Naive thymus-derived CD4-positive, alpha-beta T cell (primary cell): Measurements from ENCODE around the gene LBHD1. TPM values are rescaled to one million over a fixed set of nuclear protein-coding genes. Genes with fewer than 3 reads are reported as not detected.

Experiments
- polyA plus RNA-seq, 2 donors: library from polyadenylated mRNA; unstranded; fragments of 300-500 nt; fragmentation: Illumina TruSeq; gene quantifications; one replicate each; pipeline ENCODE4 v1.2.3, GENCODE V29; 2021
- total RNA-seq, 6 experiments: library from RNA in 5 of 6; stranded (reverse) in 5 of 6; gene quantifications; 1 replicate in 5 of 6; 2 replicates in 1 of 6; pipeline ENCODE4 v1.2.3 and lab custom pipeline; 2021 to 2026

Gene LBHD1
- total and polyA plus RNA-seq, 7 experiments from 2014 or later: 3.5 to 26.4 (median 18.6) TPM

Other genes starting within 250 kb of the LBHD1 start
- 100 to 1,000 TPM; 174 to 622 (median 243) TPM for gene AHNAK, start 125.5 kb downstream of the LBHD1 start, total RNA-seq
- 1 to 10 TPM; 6.7 to 7.7 TPM for gene AHNAK, start 125.5 kb downstream of the LBHD1 start, polyA plus RNA-seq
- gene EEF1G, start 98.4 kb downstream of the LBHD1 start, total RNA-seq: 1,000 to 10,000 TPM; 1,186 to 2,550 (median 2,338) TPM
- 1,000 to 10,000 TPM; 2,027 to 2,354 TPM for gene EEF1G, start 98.4 kb downstream of the LBHD1 start, polyA plus RNA-seq
- 10 to 100 TPM; 34.5 to 54.6 (median 37.4) TPM for gene TUT1, start 80.7 kb downstream of the LBHD1 start, total RNA-seq
- gene TUT1, start 80.7 kb downstream of the LBHD1 start, polyA plus RNA-seq: 10 to 100 TPM; 20.2 to 25.4 TPM
- gene MTA2, start 70.4 kb downstream of the LBHD1 start, total RNA-seq: 100 to 1,000 TPM; 134 to 238 (median 199) TPM
- gene MTA2, start 70.4 kb downstream of the LBHD1 start, polyA plus RNA-seq: 10 to 100 TPM; 25.6 to 46.4 TPM
- gene EML3, start 59.5 kb downstream of the LBHD1 start, total RNA-seq: 100 to 1,000 TPM; 152 to 209 (median 188) TPM
- gene EML3, start 59.5 kb downstream of the LBHD1 start, polyA plus RNA-seq: 10 to 100 TPM; 14.6 to 23.9 TPM
- gene ROM1, start 59.0 kb downstream of the LBHD1 start, total RNA-seq: 1 to 10 TPM; 1.2 to 2.4 (median 2.0) TPM
- under 1 TPM in 1 of 2 donors, not detected in 1; 0.51 TPM for gene ROM1, start 59.0 kb downstream of the LBHD1 start, polyA plus RNA-seq
- 10 to 100 TPM; 55.8 to 78.1 (median 71.2) TPM for gene B3GAT3, start 50.3 kb downstream of the LBHD1 start, total RNA-seq
- gene B3GAT3, start 50.3 kb downstream of the LBHD1 start, polyA plus RNA-seq: 10 to 100 TPM; 35.0 to 41.9 TPM
- gene GANAB, start 25.7 kb downstream of the LBHD1 start, total RNA-seq: 100 to 1,000 TPM; 203 to 313 (median 286) TPM
- gene GANAB, start 25.7 kb downstream of the LBHD1 start, polyA plus RNA-seq: 100 to 1,000 TPM; 157 to 189 TPM
- 10 to 100 TPM; 14.0 to 33.8 (median 32.1) TPM for gene INTS5, start 19.0 kb downstream of the LBHD1 start, total RNA-seq
- gene INTS5, start 19.0 kb downstream of the LBHD1 start, polyA plus RNA-seq: 10 to 100 TPM; 39.1 to 72.2 TPM
- 100 to 1,000 TPM in 1 of 5 experiments, 10 to 100 TPM in 4; 23.2 to 103 (median 47.6) TPM for gene C11orf98, start 7.1 kb downstream of the LBHD1 start, total RNA-seq
- 10 to 100 TPM; 84.2 to 96.9 TPM for gene C11orf98, start 7.1 kb downstream of the LBHD1 start, polyA plus RNA-seq
- 10 to 100 TPM in 4 of 5 experiments, 1 to 10 TPM in 1; 8.9 to 29.3 (median 23.7) TPM for gene CSKMT, start 7.0 kb downstream of the LBHD1 start, total RNA-seq
- 1 to 10 TPM; 2.5 TPM for gene CSKMT, start 7.0 kb downstream of the LBHD1 start, polyA plus RNA-seq
- 1 to 10 TPM; 2.2 to 8.2 (median 5.8) TPM for gene UQCC3, start 594 bp downstream of the LBHD1 start, total RNA-seq
- gene UQCC3, start 594 bp downstream of the LBHD1 start, polyA plus RNA-seq: 10 to 100 TPM in 1 of 2 donors, 1 to 10 TPM in 1; 9.1 to 11.1 TPM
- gene UBXN1, start 6.8 kb upstream of the LBHD1 start, total RNA-seq: 100 to 1,000 TPM; 114 to 215 (median 207) TPM
- gene UBXN1, start 6.8 kb upstream of the LBHD1 start, polyA plus RNA-seq: 100 to 1,000 TPM; 218 to 256 TPM
- under 1 TPM in 3 of 5 experiments, not detected in 2; 0.12 to 0.38 (median 0.24) TPM for gene LRRN4CL, start 17.3 kb upstream of the LBHD1 start, total RNA-seq
- not detected for gene LRRN4CL, start 17.3 kb upstream of the LBHD1 start, polyA plus RNA-seq
- gene BSCL2, start 35.2 kb upstream of the LBHD1 start, total RNA-seq: 10 to 100 TPM; 28.4 to 53.9 (median 39.0) TPM
- gene BSCL2, start 35.2 kb upstream of the LBHD1 start, polyA plus RNA-seq: 10 to 100 TPM; 57.9 to 63.5 TPM
- gene GNG3, start 35.4 kb upstream of the LBHD1 start, total RNA-seq: not detected
- not detected for gene GNG3, start 35.4 kb upstream of the LBHD1 start, polyA plus RNA-seq
- 10 to 100 TPM; 43.4 to 77.5 (median 65.3) TPM for gene HNRNPUL2, start 55.2 kb upstream of the LBHD1 start, total RNA-seq
- 1 to 10 TPM; 1.9 TPM for gene HNRNPUL2, start 55.2 kb upstream of the LBHD1 start, polyA plus RNA-seq
- 10 to 100 TPM; 13.1 to 53.0 (median 47.1) TPM for gene TTC9C, start 56.2 kb upstream of the LBHD1 start, total RNA-seq
- gene TTC9C, start 56.2 kb upstream of the LBHD1 start, polyA plus RNA-seq: 10 to 100 TPM; 12.0 to 29.3 TPM
- 10 to 100 TPM in 3 of 5 experiments, 1 to 10 TPM in 2; 6.4 to 24.1 (median 19.0) TPM for gene ZBTB3, start 81.9 kb upstream of the LBHD1 start, total RNA-seq
- gene ZBTB3, start 81.9 kb upstream of the LBHD1 start, polyA plus RNA-seq: 1 to 10 TPM; 4.1 to 7.7 TPM
- gene POLR2G, start 89.3 kb upstream of the LBHD1 start, total RNA-seq: 100 to 1,000 TPM in 1 of 5 experiments, 10 to 100 TPM in 4; 62.7 to 109 (median 77.8) TPM
- gene POLR2G, start 89.3 kb upstream of the LBHD1 start, polyA plus RNA-seq: 100 to 1,000 TPM; 225 to 245 TPM
- gene TAF6L, start 99.1 kb upstream of the LBHD1 start, total RNA-seq: 10 to 100 TPM; 13.1 to 34.9 (median 24.1) TPM
- gene TAF6L, start 99.1 kb upstream of the LBHD1 start, polyA plus RNA-seq: 10 to 100 TPM in 1 of 2 donors, 1 to 10 TPM in 1; 8.4 to 13.9 TPM
- gene TMEM179B, start 115.1 kb upstream of the LBHD1 start, total RNA-seq: 10 to 100 TPM; 23.2 to 72.3 (median 50.9) TPM
- 100 to 1,000 TPM; 103 to 113 TPM for gene TMEM179B, start 115.1 kb upstream of the LBHD1 start, polyA plus RNA-seq
- 10 to 100 TPM in 3 of 5 experiments, 1 to 10 TPM in 2; 6.3 to 24.5 (median 21.0) TPM for gene TMEM223, start 119.7 kb upstream of the LBHD1 start, total RNA-seq
- gene TMEM223, start 119.7 kb upstream of the LBHD1 start, polyA plus RNA-seq: 10 to 100 TPM; 58.5 to 60.4 TPM
- gene NXF1, start 133.2 kb upstream of the LBHD1 start, total RNA-seq: 100 to 1,000 TPM in 4 of 5 experiments, 10 to 100 TPM in 1; 92.1 to 421 (median 195) TPM
- 100 to 1,000 TPM in 1 of 2 donors, 10 to 100 TPM in 1; 66.9 to 106 TPM for gene NXF1, start 133.2 kb upstream of the LBHD1 start, polyA plus RNA-seq
- gene STX5, start 159.8 kb upstream of the LBHD1 start, total RNA-seq: 100 to 1,000 TPM in 2 of 5 experiments, 10 to 100 TPM in 3; 47.0 to 152 (median 57.3) TPM
- 10 to 100 TPM; 23.8 to 32.8 TPM for gene STX5, start 159.8 kb upstream of the LBHD1 start, polyA plus RNA-seq
- gene TEX54, start 160.6 kb upstream of the LBHD1 start, total RNA-seq: under 1 TPM in 1 of 5 experiments, not detected in 4; 0.89 TPM
- gene TEX54, start 160.6 kb upstream of the LBHD1 start, polyA plus RNA-seq: 1 to 10 TPM; 1.6 to 2.1 TPM
- gene WDR74, start 167.3 kb upstream of the LBHD1 start, total RNA-seq: 100 to 1,000 TPM in 4 of 5 experiments, 10 to 100 TPM in 1; 87.2 to 279 (median 102) TPM
- 10 to 100 TPM; 55.0 to 56.9 TPM for gene WDR74, start 167.3 kb upstream of the LBHD1 start, polyA plus RNA-seq
- gene SLC3A2, start 208.6 kb upstream of the LBHD1 start, total RNA-seq: 100 to 1,000 TPM; 159 to 239 (median 218) TPM
- gene SLC3A2, start 208.6 kb upstream of the LBHD1 start, polyA plus RNA-seq: 100 to 1,000 TPM; 118 to 189 TPM
- gene CHRM1, start 249.1 kb upstream of the LBHD1 start, total RNA-seq: not detected
- gene CHRM1, start 249.1 kb upstream of the LBHD1 start, polyA plus RNA-seq: not detected